ENCODE results near the gene CPXM1.

Gene CPXM1

GRCh38 chr20:2751878-2752566 lies 48.4 kb downstream of the CPXM1 start:
- peak in 1 of 10 donors; percentile 77 for DNase-seq
- intact Hi-C loops (cut with DNase I) = no loop called here

- intact Hi-C loops (cut with DNase I) = no loop called here
These were observed 49.0 kb downstream of the CPXM1 start for GRCh38 chr20:2751347-2751877.

GRCh38 chr20:2750491-2751251 lies 49.8 kb downstream of the CPXM1 start:
- intact Hi-C loops (cut with DNase I) = no loop called here
- no peak for DNase-seq

More at GRCh38 chr20:2751347-2751877, 49.0 kb downstream of the CPXM1 start:
- DNase-seq = no peak

- no peak for DNase-seq
- intact Hi-C loops (cut with DNase I) = loop anchor here (10.0 kb wide), 1 partner anchor 255 kb away; no protein-coding TSS in a partner anchor
These were observed 50.4 kb downstream of the CPXM1 start for GRCh38 chr20:2749951-2750490.

GRCh38 chr20:2749343-2749950 lies 51.0 kb downstream of the CPXM1 start:
- DNase-seq = no peak
- intact Hi-C loops (cut with DNase I) = loop anchor here (10.0 kb wide), 1 partner anchor 255 kb away; no protein-coding TSS in a partner anchor

GRCh38 chr20:2748551-2749342 lies 51.7 kb downstream of the CPXM1 start:
- intact Hi-C loops (cut with DNase I) = loop anchor here (10.0 kb wide), 1 partner anchor 256 kb away; no protein-coding TSS in a partner anchor
- DNase-seq = no peak

- no peak for DNase-seq
- intact Hi-C loops (cut with DNase I) = loop anchor here (10.0 kb wide), 1 partner anchor 257 kb away; no protein-coding TSS in a partner anchor
These were observed 52.7 kb downstream of the CPXM1 start for GRCh38 chr20:2747676-2748235.

GRCh38 chr20:2746636-2747265 lies 53.7 kb downstream of the CPXM1 start:
- no peak for DNase-seq
- intact Hi-C loops (cut with DNase I) = loop anchor here (10.0 kb wide), 1 partner anchor 258 kb away; no protein-coding TSS in a partner anchor

- intact Hi-C loops (cut with DNase I) = loop anchor here (10.0 kb wide), 1 partner anchor 259 kb away; no protein-coding TSS in a partner anchor
- no peak for DNase-seq
These were observed 54.3 kb downstream of the CPXM1 start for GRCh38 chr20:2745936-2746635.

GRCh38 chr20:2745060-2745910 lies 55.1 kb downstream of the CPXM1 start:
- intact Hi-C loops (cut with DNase I) = loop anchor here (10.0 kb wide), 1 partner anchor 260 kb away; no protein-coding TSS in a partner anchor
- DNase-seq = no peak

Data from posterior cingulate gyrus (tissue), 11 donors.